Adrenal gland (tissue), 5 donors: ENCODE measurements around the gene HINT3.

Source experiments
- CTCF ChIP-seq, 6 experiments: fragments of 450-650 bp in 4 of 6; fragments of 200-600 bp in 2 of 6; sonication (generic) in 1 of 6; IDR thresholded peaks; 1 replicate in 5 of 6; 2 replicates in 1 of 6; pipeline versions ENCODE4 v1.5.1 to v1.8.0; 2016 to 2021; ENCODE audit warnings: antibody characterized with exemption in 6 of 6, mild to moderate bottlenecking in 2 of 6, moderate library complexity in 1 of 6
- POLR2A ChIP-seq, 2 donors: fragments of 450-650 bp; IDR thresholded peaks; one replicate each; pipeline ENCODE4 v1.6.1; 2017; ENCODE audit warnings: antibody characterized with exemption in 2 of 2, mild to moderate bottlenecking in 2 of 2, moderate library complexity in 1 of 2
- donor health status: DM: no; HTN: no; CAD: no.

GRCh38 chr6:126010040-126010439 is 53.5 kb downstream of the HINT3 start:
- TF ChIP-seq CTCF (IDR thresholded peaks at IDR 0.05) (no peak), POLR2A (IDR thresholded peaks at IDR 0.05) (no peak)
